HEK293 (cell line): Measurements from ENCODE around the gene KLHDC8B.

Experiments used
- CTCF ChIP-seq: fragments of 450-650 bp; formaldehyde crosslinking; IDR thresholded peaks from 2 replicates; pipeline ENCODE4 v1.5.1; 2016; ENCODE audit warnings: missing biosample characterization, missing genetic modification characterization
- GFI1B ChIP-seq: fragments of 450-650 bp; formaldehyde crosslinking; IDR thresholded peaks from 2 replicates; pipeline ENCODE4 v1.5.1; 2016; ENCODE audit warnings: missing biosample characterization, missing genetic modification characterization
- HOXD13 ChIP-seq: sonication (generic); formaldehyde crosslinking; IDR thresholded peaks from 2 replicates; pipeline ENCODE4 v1.8.0; 2022; ENCODE audit warnings: missing genetic modification reagents, borderline replicate concordance
- SETDB1 ChIP-seq: IDR thresholded peaks from one replicate; pipeline ENCODE4 v1.6.1; 2017; ENCODE audit warnings: mild to moderate bottlenecking, low read length, moderate library complexity, mixed read lengths; ENCODE audit not compliant: insufficient read length
- SP2 ChIP-seq: fragments of 450-650 bp; formaldehyde crosslinking; IDR thresholded peaks from 2 replicates; pipeline ENCODE4 v1.5.1; 2016; ENCODE audit warnings: missing biosample characterization, missing genetic modification characterization
- ZBTB8A ChIP-seq: fragments of 450-650 bp; formaldehyde crosslinking; IDR thresholded peaks from 2 replicates; pipeline ENCODE4 v1.5.1; 2016; ENCODE audit warnings: missing biosample characterization, missing genetic modification characterization
- ZNF140 ChIP-seq: fragments of 450-650 bp; formaldehyde crosslinking; IDR thresholded peaks from 2 replicates; pipeline ENCODE4 v1.5.1; 2016; ENCODE audit warnings: missing biosample characterization, missing genetic modification characterization
- ZNF223 ChIP-seq: fragments of 450-650 bp; formaldehyde crosslinking; IDR thresholded peaks from 2 replicates; pipeline ENCODE4 v1.5.1; 2016; ENCODE audit warnings: missing biosample characterization, missing genetic modification characterization
- ZNF24 ChIP-seq: fragments of 450-650 bp; formaldehyde crosslinking; IDR thresholded peaks from 2 replicates; pipeline ENCODE4 v1.5.1; 2016; ENCODE audit warnings: missing biosample characterization, missing genetic modification characterization
- ZNF274 ChIP-seq, 2 experiments: fragments of 200-500 bp in 1 of 2; fragments of 450-650 bp in 1 of 2; sonication (Bioruptor generic) in 1 of 2; formaldehyde crosslinking in 1 of 2; IDR thresholded peaks; 2 replicates each; pipeline versions ENCODE4 v1.5.1 to v1.6.1; 2014 to 2016; ENCODE audit warnings: borderline replicate concordance in 1 of 2, inconsistent platforms in 1 of 2, low read length in 1 of 2, missing biosample characterization in 1 of 2, missing genetic modification characterization in 1 of 2
- ZNF621 ChIP-seq: fragments of 450-650 bp; formaldehyde crosslinking; IDR thresholded peaks from 2 replicates; pipeline ENCODE4 v1.5.1; 2017; ENCODE audit warnings: missing biosample characterization, missing genetic modification characterization
- ZNF624 ChIP-seq: fragments of 450-650 bp; formaldehyde crosslinking; IDR thresholded peaks from 2 replicates; pipeline ENCODE4 v1.5.1; 2017; ENCODE audit warnings: missing biosample characterization, missing genetic modification characterization
- TF ChIP-seq, protein P1 (sequence below): fragments of 450-650 bp; formaldehyde crosslinking; IDR thresholded peaks from 2 replicates; pipeline ENCODE4 v1.5.1; 2016; ENCODE audit warnings: missing biosample characterization, missing genetic modification characterization

GRCh38 chr3:49122022-49122421 is 49.4 kb upstream of the KLHDC8B start:
- TF ChIP-seq HOXD13 (CRISPR knock-in tag) (no peak), CTCF (tag by site-specific recombination) (no peak), SP2 (no peak), ZNF621 (no peak), GFI1B (tag by site-specific recombination) (no peak), ZNF24 (tag by site-specific recombination) (no peak), ZBTB8A (no peak), ZNF223 (tag by site-specific recombination) (no peak), ZNF624 (tag by site-specific recombination) (no peak), SETDB1 (no peak), ZNF274 (IDR thresholded peaks at IDR 0.05; ENCODE audit: low read length) (no peak), ZNF274 (tag by site-specific recombination; IDR thresholded peaks at IDR 0.05; ENCODE audit: borderline replicate concordance) (no peak), ZNF140 (tag by site-specific recombination) (no peak)
- TF ChIP-seq, protein P1, sequence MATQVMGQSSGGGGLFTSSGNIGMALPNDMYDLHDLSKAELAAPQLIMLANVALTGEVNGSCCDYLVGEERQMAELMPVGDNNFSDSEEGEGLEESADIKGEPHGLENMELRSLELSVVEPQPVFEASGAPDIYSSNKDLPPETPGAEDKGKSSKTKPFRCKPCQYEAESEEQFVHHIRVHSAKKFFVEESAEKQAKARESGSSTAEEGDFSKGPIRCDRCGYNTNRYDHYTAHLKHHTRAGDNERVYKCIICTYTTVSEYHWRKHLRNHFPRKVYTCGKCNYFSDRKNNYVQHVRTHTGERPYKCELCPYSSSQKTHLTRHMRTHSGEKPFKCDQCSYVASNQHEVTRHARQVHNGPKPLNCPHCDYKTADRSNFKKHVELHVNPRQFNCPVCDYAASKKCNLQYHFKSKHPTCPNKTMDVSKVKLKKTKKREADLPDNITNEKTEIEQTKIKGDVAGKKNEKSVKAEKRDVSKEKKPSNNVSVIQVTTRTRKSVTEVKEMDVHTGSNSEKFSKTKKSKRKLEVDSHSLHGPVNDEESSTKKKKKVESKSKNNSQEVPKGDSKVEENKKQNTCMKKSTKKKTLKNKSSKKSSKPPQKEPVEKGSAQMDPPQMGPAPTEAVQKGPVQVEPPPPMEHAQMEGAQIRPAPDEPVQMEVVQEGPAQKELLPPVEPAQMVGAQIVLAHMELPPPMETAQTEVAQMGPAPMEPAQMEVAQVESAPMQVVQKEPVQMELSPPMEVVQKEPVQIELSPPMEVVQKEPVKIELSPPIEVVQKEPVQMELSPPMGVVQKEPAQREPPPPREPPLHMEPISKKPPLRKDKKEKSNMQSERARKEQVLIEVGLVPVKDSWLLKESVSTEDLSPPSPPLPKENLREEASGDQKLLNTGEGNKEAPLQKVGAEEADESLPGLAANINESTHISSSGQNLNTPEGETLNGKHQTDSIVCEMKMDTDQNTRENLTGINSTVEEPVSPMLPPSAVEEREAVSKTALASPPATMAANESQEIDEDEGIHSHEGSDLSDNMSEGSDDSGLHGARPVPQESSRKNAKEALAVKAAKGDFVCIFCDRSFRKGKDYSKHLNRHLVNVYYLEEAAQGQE = no peak
